GM12874 (cell line): ENCODE measurements around the gene ZBTB24.

Experiments
- TF ChIP-seq, protein P1 (sequence below): IDR thresholded peaks from 2 replicates; pipeline ENCODE4 v1.5.1; 2011; ENCODE audit warnings: low read depth, mild to moderate bottlenecking, control low read depth, low read length, moderate library complexity; ENCODE audit not compliant: insufficient read depth

ZBTB24 gene

DNA sequence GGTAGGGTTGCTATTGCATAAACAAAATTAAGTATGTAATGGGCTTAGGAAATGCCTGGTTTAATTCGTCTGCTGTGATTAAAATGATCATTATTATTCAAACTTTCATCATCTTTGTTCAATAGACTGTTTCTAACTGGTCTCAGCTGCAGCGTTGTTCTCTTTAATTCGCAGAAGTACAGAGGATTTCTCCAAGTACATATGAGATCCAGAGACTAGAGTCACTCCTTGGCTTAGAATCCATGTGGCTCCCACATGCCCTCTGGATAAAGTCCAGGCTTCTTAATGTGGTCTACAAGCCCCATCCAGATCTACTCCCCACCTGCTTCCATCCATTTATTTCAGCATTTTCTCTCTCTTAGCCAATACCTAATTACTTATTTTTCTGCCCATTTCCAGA is 1.1 kb upstream of the ZBTB24 start:
- TF ChIP-seq, protein P1, sequence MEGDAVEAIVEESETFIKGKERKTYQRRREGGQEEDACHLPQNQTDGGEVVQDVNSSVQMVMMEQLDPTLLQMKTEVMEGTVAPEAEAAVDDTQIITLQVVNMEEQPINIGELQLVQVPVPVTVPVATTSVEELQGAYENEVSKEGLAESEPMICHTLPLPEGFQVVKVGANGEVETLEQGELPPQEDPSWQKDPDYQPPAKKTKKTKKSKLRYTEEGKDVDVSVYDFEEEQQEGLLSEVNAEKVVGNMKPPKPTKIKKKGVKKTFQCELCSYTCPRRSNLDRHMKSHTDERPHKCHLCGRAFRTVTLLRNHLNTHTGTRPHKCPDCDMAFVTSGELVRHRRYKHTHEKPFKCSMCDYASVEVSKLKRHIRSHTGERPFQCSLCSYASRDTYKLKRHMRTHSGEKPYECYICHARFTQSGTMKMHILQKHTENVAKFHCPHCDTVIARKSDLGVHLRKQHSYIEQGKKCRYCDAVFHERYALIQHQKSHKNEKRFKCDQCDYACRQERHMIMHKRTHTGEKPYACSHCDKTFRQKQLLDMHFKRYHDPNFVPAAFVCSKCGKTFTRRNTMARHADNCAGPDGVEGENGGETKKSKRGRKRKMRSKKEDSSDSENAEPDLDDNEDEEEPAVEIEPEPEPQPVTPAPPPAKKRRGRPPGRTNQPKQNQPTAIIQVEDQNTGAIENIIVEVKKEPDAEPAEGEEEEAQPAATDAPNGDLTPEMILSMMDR, result no peak

DNA sequence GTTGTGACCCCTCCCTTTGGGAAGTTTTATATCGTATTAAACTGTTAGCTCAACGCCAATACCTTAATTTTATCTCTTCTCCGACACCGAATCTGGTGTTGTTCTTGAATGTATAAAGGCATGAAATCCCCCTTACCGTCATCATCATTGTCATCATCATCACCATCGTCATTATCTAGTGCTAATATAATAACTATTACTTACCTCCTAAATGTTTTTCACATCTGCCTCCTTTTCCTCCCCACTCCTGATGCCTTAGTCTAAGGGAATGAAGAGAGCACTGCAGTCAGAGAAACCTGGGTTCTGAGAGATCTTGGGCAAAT is 677 bp upstream of the ZBTB24 start:
- TF ChIP-seq, protein P1, result no peak

DNA sequence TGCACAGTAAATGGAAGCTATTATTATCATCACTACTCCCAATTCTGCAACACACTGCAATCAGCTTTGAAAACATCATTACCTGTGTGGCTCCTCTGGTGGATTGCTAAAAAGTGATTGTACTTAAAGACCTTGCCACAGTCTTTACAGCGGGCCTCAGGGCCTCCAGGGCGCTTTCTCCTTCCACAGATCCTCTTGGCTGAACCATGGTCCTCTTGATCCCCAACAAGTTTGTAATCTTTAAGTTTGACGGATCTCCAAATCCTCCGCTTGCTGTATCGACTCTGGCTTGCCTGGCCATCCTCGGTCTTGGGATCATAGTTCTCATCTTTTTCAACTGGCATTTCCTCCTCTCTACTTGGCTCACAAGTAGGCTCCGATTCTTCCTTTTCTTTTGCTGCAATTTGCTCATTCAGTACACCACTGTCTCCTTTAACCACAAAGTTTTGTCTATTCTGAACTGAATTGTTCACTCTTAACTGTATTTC is 2.0 kb downstream of the ZBTB24 start:
- TF ChIP-seq, protein P1, result no peak

DNA sequence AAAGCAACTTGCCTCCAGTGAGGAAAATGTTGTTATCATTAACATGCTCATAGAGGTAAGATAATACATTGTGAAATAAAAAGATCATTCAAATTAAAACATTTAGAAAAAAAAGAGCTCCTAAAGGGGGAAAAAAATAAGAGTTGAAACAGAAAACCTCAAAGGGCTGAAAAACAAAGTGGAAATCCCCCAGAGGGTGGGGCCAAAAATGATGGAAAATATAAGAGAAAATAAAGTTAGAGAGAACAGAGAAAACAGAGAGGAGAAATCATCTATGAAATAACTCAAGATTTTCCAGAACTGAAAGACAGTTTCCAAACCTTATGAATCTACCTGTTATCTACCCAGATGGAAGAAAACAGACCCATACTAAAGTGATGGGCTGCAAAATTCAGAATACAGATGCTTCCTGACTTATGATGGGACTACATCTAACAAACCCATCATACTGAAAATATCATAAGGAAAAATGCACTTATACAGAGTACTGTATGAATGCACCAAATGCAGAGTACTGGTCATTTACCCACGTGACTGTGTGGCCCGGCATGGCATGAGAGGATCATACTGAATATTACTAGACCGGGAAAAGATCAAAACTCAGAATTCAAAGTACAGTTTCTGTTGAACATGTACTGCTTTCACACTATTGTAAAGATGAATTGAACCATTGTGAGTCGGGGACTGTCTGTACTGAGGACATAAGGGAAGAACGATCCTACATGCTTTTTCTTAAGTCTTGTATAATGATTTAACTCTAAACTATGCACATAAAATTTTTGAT is 4.0 kb downstream of the ZBTB24 start:
- TF ChIP-seq, protein P1, result no peak

DNA sequence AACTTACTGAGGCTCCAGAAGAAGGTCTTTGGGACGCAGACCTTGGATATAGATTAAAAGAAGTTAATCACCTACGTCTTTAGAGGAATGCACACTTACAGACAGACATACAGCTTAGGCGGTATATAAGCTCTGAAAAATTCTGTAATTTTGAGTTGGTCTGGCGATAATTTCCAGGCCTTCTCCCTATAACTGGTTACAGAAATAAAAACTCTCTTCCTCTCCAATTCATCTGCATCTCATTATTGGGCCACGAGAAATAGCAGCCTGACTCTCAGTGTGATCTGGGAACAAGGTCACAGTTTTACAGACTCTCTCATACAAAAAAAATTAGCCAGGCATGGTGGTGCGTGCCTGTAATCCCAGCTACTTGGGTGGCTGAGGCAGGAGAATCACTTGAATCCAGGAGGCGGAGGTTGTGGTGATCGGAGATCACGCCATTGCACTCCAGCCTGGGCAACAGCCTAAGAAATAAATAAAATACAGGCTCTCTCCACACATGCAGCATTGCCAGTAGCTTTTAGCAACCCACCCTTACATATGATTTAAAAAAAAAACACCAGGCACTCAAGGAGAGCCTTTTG is 4.7 kb downstream of the ZBTB24 start:
- TF ChIP-seq, protein P1, result no peak

DNA sequence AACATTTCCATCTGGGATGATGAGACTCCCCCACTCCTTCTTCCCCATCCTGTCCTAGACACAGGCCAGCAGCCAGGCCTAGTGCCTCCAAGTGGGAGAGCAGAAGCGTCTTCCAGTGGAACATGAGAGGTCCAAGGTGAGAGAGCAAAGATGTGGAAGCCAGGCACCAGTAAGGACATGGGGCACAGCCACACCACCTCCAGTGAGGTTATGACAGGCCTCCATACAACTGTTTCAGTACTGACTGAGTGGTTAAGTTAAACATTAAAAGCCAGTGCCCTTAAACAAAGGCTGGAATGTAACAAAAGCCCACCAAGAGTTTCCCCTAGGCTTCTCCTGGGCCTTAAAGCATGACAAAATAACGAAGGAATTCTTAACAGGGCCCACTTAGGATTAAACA is 5.3 kb downstream of the ZBTB24 start:
- TF ChIP-seq, protein P1, result no peak

DNA sequence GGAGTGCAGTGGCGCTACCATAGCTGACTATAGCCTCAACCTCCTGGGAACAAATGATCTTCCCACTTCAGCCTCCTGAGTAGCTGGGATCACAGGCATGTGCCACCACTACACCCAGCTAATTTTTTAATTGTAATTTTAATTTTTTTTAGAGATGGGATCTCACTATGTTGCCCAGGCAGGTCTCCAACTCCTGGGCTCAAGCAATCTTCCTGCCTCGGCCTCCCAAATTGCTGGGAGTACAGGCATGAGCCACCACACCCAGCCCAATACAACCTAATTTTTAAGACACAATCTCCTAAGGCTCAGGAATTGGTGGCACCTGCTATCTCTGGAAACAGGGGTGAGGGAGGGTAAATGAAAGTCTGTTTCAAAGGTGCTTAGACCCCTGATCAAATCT is 5.8 kb downstream of the ZBTB24 start:
- TF ChIP-seq, protein P1, result no peak
